Right cardiac atrium (tissue), 5 donors: Measurements from ENCODE around the gene ARHGEF37. TPM values are rescaled to one million over a fixed set of nuclear protein-coding genes. Genes with fewer than 3 reads are reported as not detected.

Experiments
- ATAC-seq, 2 donors: fragments of 200-7000 bp; cut with Tn5 transposase; one replicate each; pipeline versions ENCODE4 v1.8.0 to v1.9.1; 2020; ENCODE audit warnings: moderate library complexity in 2 of 2, mild to moderate bottlenecking in 1 of 2
- DNase-seq, 3 donors: peaks; one replicate each; pipeline ENCODE4 v3.0.0-alpha.2; 2020
- H3K27ac ChIP-seq: one replicate; pipeline ENCODE4 v1.5.1; 2013; ENCODE audit warnings: mild to moderate bottlenecking, low read length, control low read depth, moderate library complexity
- H3K27me3 ChIP-seq: one replicate; pipeline ENCODE4 v1.6.1; 2013; ENCODE audit not compliant: control insufficient read depth, insufficient read depth
- H3K4me1 ChIP-seq: one replicate; pipeline ENCODE4 v1.6.1; 2013; ENCODE audit warnings: low read length; ENCODE audit not compliant: control insufficient read depth, insufficient read depth
- H3K4me3 ChIP-seq: one replicate; pipeline ENCODE4 v1.5.1; 2013; ENCODE audit warnings: low read length, control low read depth
- H3K9me3 ChIP-seq: one replicate; pipeline ENCODE4 v1.6.1; 2013; ENCODE audit warnings: low read length; ENCODE audit not compliant: control insufficient read depth
- WGBS: extraction: QIAGEN DNeasy Blood & Tissue Kit; methylation state at CpG from one replicate; pipeline ENCODE4 v1.1.7; 2013; 5-methylcytosine and 5-hydroxymethylcytosine counted together
- intact Hi-C, 4 donors: fragments of 100-400 bp; cut with DNase I; formaldehyde crosslinking; loops; one replicate each; pipeline versions ENCODE4 v1.11.0 to v1.14.0; 2022 to 2023
- polyA plus RNA-seq: library from polyadenylated mRNA; stranded (reverse); fragments of 200-250 nt; gene quantifications from one replicate; pipeline ENCODE4 v1.2.3, GENCODE V29; 2013
- total RNA-seq, 4 donors: library from RNA; stranded (reverse); fragmentation: NEBNext Ultra II Directional; extraction: Animal tissue kit (Norgen Biotek cat#: 25700); gene quantifications; one replicate each; pipeline ENCODE4 v1.2.1, GENCODE V29; 2021
- donor health status: healthy with polysubstance abuse.
- donor health status: DM: no; HTN: yes; CAD: no.
- donor health status: DM: no; HTN: no; CAD: no.
- donor health status: DM: no; HTN: yes; CAD: no; lungs with severe emphysema.
- donor health status: DM: yes; HTN: yes; CAD: no.

ARHGEF37 gene
- total and polyA plus RNA-seq, 5 donors = 10.4 to 25.7 (median 23.0) TPM

- Histone ChIP-seq H3K27ac (no peak overlapping the region), H3K27me3 (no peaks in the 10 kb centered on the region), H3K9me3 (no peaks in the 10 kb centered on the region), H3K4me3 (no peak overlapping the region), H3K4me1 (no peaks in the 10 kb centered on the region)
- 87% methylated on average over 8 of the region's 8 CpGs for WGBS
- intact Hi-C loops = no loop called here
- no peak for ATAC-seq
- no peak for DNase-seq
Measured at GRCh38 chr5:149614034-149614907, 33.0 kb downstream of the ARHGEF37 start.

DNA sequence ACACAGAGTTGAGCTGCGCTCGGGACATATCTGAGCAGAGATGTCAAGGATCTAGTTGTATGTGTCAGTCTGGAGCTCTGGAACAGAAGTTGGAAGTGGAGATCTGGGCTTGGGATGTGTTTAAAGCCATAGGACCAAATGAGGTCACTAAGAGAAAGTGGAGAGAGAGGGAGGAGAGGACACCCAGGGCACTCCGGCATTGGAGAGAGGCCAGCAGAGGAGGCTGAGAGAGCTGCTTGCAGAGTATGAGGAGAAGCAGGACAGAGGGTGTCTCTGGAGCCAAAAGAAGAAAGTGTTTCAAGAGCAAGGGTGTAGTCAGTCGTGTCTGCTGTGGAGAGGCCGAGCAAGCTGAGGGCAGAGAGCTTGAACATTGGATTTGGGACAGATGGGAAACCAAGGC, 34.7 kb downstream of the ARHGEF37 start:
- intact Hi-C loops = no loop called here
- peak in 1 of 2 donors; percentile 57 for ATAC-seq
- DNase-seq = peak in 1 of 3 donors; percentile 77
- Histone ChIP-seq H3K4me3 (no peak overlapping the region), H3K27ac (no peak overlapping the region), H3K9me3 (no peaks in the 10 kb centered on the region), H3K27me3 (no peaks in the 10 kb centered on the region), H3K4me1 (no peaks in the 10 kb centered on the region)
- WGBS = 54% methylated on average over 5 of the region's 5 CpGs

GRCh38 chr5:149616727-149617285, 35.5 kb downstream of the ARHGEF37 start:
- WGBS = 89% methylated on average over 3 of the region's 3 CpGs
- intact Hi-C loops = no loop called here
- ATAC-seq (no peak), DNase-seq (no peak)
- no peaks in the 10 kb centered on the region for H3K27me3 ChIP-seq
- H3K4me3 ChIP-seq = no peak overlapping the region
- no peak overlapping the region for H3K27ac ChIP-seq
- no peaks in the 10 kb centered on the region for H3K4me1 ChIP-seq
- H3K9me3 ChIP-seq = no peaks in the 10 kb centered on the region

DNA sequence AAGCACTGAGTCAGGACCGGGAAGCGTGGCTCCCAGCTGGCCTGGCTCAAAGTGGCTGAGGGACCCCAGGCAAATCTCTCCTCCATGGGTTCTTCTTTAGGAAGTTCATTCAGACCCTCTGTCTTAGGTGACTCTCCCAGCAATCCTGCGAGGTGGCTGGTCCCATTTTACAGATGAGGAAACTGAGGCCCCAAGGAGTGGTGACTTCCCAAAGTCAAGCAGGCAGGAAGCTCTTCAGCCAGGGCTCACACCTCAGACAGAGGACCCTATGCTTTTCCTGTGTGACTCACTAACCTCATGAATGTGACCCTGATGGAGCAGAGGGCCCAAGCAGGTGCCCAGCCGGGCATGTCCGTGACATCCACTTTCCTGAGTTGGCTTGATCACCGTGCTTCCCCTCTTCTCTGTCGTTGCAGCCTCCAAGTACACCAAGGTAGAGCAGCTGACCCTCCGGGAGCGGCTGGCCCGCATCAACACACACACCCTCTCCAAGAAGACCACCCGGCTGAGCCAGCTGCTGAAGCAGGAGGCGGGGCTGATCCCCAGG, 36.5 kb downstream of the ARHGEF37 start:
- 86% methylated on average over 12 of the region's 12 CpGs for WGBS
- Histone ChIP-seq H3K27ac (no peak overlapping the region), H3K9me3 (no peaks in the 10 kb centered on the region), H3K4me3 (no peak overlapping the region), H3K4me1 (no peaks in the 10 kb centered on the region), H3K27me3 (no peaks in the 10 kb centered on the region)
- intact Hi-C loops = no loop called here
- DNase-seq (no peak), ATAC-seq (no peak)

DNA sequence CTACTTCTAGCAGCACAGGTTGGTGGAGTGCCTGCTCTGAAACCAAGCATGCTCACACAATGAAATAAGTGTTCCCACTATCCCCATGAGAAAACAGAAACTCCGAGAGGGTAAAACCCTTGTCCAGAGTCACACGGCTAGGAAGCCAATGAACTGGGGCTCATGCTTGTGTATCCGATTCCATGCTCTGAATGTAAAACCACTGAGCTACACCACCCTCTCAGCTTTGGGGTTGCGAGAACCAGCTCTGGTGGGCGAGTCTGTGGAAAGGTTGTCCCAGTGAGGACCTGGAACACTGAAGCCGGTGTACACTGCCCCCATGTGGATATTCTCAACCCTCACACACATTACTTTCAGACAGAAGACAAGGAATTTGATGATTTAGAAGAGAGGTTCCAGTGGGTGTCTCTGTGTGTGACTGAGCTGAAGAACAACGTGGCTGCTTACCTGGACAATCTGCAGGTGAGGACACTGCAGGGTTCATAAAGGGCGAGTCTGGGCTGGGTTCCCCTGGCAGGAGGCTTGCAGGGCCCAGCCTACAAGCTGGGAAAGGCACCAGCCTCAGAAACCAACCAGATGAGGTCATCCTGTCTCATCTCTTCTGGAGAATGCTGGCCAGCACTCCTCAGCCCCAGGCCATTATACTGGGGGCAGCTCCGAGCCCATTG, 37.4 kb downstream of the ARHGEF37 start:
- H3K27ac ChIP-seq = no peak overlapping the region
- no peaks in the 10 kb centered on the region for H3K4me1 ChIP-seq
- no peak overlapping the region for H3K4me3 ChIP-seq
- peak in 1 of 3 donors; percentile 63 for DNase-seq
- intact Hi-C loops = no loop called here
- peak; percentile 58 to 72 for ATAC-seq
- no peaks in the 10 kb centered on the region for H3K9me3 ChIP-seq
- 37% methylated on average over 9 of the region's 9 CpGs for WGBS
- no peaks in the 10 kb centered on the region for H3K27me3 ChIP-seq

- ATAC-seq (no peak), DNase-seq (no peak)
- H3K9me3 ChIP-seq = no peaks in the 10 kb centered on the region
- intact Hi-C loops = no loop called here
- no peak overlapping the region for H3K27ac ChIP-seq
- no peak overlapping the region for H3K4me3 ChIP-seq
- no peaks in the 10 kb centered on the region for H3K27me3 ChIP-seq
- 92% methylated on average over 10 of the region's 10 CpGs for WGBS
- H3K4me1 ChIP-seq = no peaks in the 10 kb centered on the region
Measured at GRCh38 chr5:149621415-149622098, 40.3 kb downstream of the ARHGEF37 start.

GRCh38 chr5:149622466-149622865, 41.2 kb downstream of the ARHGEF37 start:
- Histone ChIP-seq H3K4me1 (no peaks in the 10 kb centered on the region), H3K27ac (no peak overlapping the region), H3K27me3 (no peaks in the 10 kb centered on the region), H3K4me3 (no peak overlapping the region), H3K9me3 (no peaks in the 10 kb centered on the region)
- WGBS = 94% methylated on average over 3 of the region's 3 CpGs
- DNase-seq (no peak), ATAC-seq (no peak)
- intact Hi-C loops = no loop called here

- DNase-seq (no peak), ATAC-seq (no peak)
- intact Hi-C loops = no loop called here
- no peaks in the 10 kb centered on the region for H3K27me3 ChIP-seq
- H3K4me3 ChIP-seq = no peak overlapping the region
- H3K4me1 ChIP-seq = no peaks in the 10 kb centered on the region
- H3K9me3 ChIP-seq = no peaks in the 10 kb centered on the region
- no peak overlapping the region for H3K27ac ChIP-seq
- WGBS = 75% methylated on average over 3 of the region's 3 CpGs
Measured at GRCh38 chr5:149623473-149623872, 42.2 kb downstream of the ARHGEF37 start.

DNA sequence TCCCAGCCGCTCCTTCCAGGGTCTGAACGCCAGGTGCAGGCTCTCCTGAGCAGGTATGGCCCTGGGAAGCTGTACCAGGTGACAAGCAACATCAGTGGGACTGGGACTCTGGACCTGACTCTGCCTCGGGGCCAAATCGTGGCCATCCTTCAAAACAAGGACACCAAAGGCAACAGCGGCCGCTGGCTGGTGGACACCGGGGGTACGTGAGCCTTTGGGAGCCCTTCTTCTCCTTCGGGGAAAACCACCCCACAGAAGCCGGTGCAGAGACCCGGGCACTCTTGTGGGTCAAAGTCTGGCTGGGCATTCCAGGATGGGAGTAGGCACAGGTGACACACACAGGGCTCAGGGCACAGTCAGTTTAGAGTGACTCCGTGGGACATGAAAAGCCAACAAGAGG, 45.8 kb downstream of the ARHGEF37 start:
- intact Hi-C loops = no loop called here
- no peak for DNase-seq

GRCh38 chr5:149628221-149628620, 46.9 kb downstream of the ARHGEF37 start:
- H3K27ac ChIP-seq = no peak overlapping the region
- ATAC-seq (peak in 1 of 2 donors; percentile 42), DNase-seq (no peak)
- H3K27me3 ChIP-seq = no peaks in the 10 kb centered on the region
- intact Hi-C loops = no loop called here
- H3K4me1 ChIP-seq = peaks cover 5% of the 10 kb centered on the region
- no peak overlapping the region for H3K4me3 ChIP-seq
- WGBS = 62% methylated on average over 6 of the region's 6 CpGs
- H3K9me3 ChIP-seq = no peaks in the 10 kb centered on the region

More for the DNA sequence above, 45.8 kb downstream of the ARHGEF37 start:
- H3K9me3 ChIP-seq = no peaks in the 10 kb centered on the region
- 92% methylated on average over 12 of the region's 12 CpGs for WGBS
- H3K27me3 ChIP-seq = no peaks in the 10 kb centered on the region
- no peak overlapping the region for H3K4me3 ChIP-seq
- peaks cover 2% of the 10 kb centered on the region for H3K4me1 ChIP-seq
- H3K27ac ChIP-seq = no peak overlapping the region
- no peak for ATAC-seq
